K562 (cell line): ENCODE results near the gene RERG. TPM values are rescaled to one million over a fixed set of nuclear protein-coding genes. Genes with fewer than 3 reads are reported as not detected.

Experiments used
- ATAC-seq: fragments of 200-7000 bp; cut with Tn5 transposase; 3 replicates; pipeline ENCODE4 v1.9.1; 2020; ENCODE audit warnings: moderate library complexity
- BruUV-seq: library from RNA; stranded (reverse); fragments of 400-500 nt; replicated peaks from 2 replicates; lab custom pipeline; 2021; lab: Mats Ljungman, UMichigan
- CTCF ChIA-PET: fragments of 300-600 bp; formaldehyde crosslinking; extraction: SDS; loops from one replicate; lab custom pipeline; 2021; ENCODE audit warnings: low intra/inter-chr PET ratio; lab: Yijun Ruan, JAX
- POLR2A ChIA-PET: fragments of 300-600, 350-650 bp; sonication (Branson Sonifier 250); formaldehyde crosslinking; extraction: SDS; loops from one replicate; lab custom pipeline; 2021; ENCODE audit warnings: antibody characterized with exemption, inconsistent platforms; lab: Yijun Ruan, JAX
- DNase-seq, 4 experiments: peaks; one replicate each; pipeline versions ENCODE4 v3.0.0 to v3.0.0-alpha.2; 2011 to 2018; ENCODE audit warnings: low spot score in 3 of 4, mixed read lengths in 3 of 4; ENCODE audit errors: extremely low read depth in 1 of 4
- FAIRE-seq: peaks from 2 replicates; lab custom pipeline; 2011; peaks lifted over from hg19 to GRCh38; lab: Jason Lieb, UNC
- H2AFZ ChIP-seq: 2 replicates; pipeline ENCODE4 v1.6.0; 2011; ENCODE audit warnings: low read depth, low read length, control low read depth, inconsistent platforms
- H3K27ac ChIP-seq: fragments of 200-600 bp; 3 replicates; pipeline ENCODE4 v1.8.0; 2011; ENCODE audit warnings: low read depth, mild to moderate bottlenecking, control low read depth, inconsistent platforms, low read length, moderate library complexity, mixed read lengths; ENCODE audit errors: extremely low read depth
- H3K27me3 ChIP-seq, 2 experiments: fragments of 300-600 bp in 1 of 2; 2 replicates in 1 of 2; 3 replicates in 1 of 2; pipeline versions ENCODE4 v1.6.0 to v1.8.0; 2011; ENCODE audit warnings: inconsistent platforms in 2 of 2, low read length in 2 of 2, mild to moderate bottlenecking in 1 of 2, mixed read lengths in 1 of 2, moderate library complexity in 1 of 2; ENCODE audit not compliant: control insufficient read depth in 2 of 2, insufficient read depth in 2 of 2
- H3K36me3 ChIP-seq: fragments of 300-600 bp; 3 replicates; pipeline ENCODE4 v1.8.0; 2011; ENCODE audit warnings: mild to moderate bottlenecking, low read length, inconsistent platforms; ENCODE audit not compliant: control insufficient read depth, insufficient read depth
- H3K4me1 ChIP-seq, 2 experiments: fragments of 200-600 bp in 1 of 2; replicated peaks in 1 of 2; 2 replicates in 1 of 2; 3 replicates in 1 of 2; pipeline versions ENCODE4 v1.5.1 to v1.8.0; 2011; ENCODE audit warnings: inconsistent platforms in 2 of 2, low read length in 2 of 2, mild to moderate bottlenecking in 1 of 2, mixed read lengths in 1 of 2, moderate library complexity in 1 of 2; ENCODE audit not compliant: control insufficient read depth in 2 of 2, insufficient read depth in 2 of 2
- H3K4me2 ChIP-seq: 2 replicates; pipeline ENCODE4 v1.6.1; 2011; ENCODE audit warnings: low read length, control low read depth, inconsistent platforms, mixed read lengths; ENCODE audit not compliant: insufficient read depth
- H3K4me3 ChIP-seq: fragments of 200-600 bp; sonication (generic), shearing (Covaris generic); 2 replicates; pipeline ENCODE4 v1.5.1; 2016; ENCODE audit warnings: control low read depth, inconsistent platforms
- H3K79me2 ChIP-seq: fragments of 200-600 bp; 3 replicates; pipeline ENCODE4 v1.8.0; 2011; ENCODE audit warnings: low read length, inconsistent platforms; ENCODE audit not compliant: control insufficient read depth, insufficient read depth
- H3K9ac ChIP-seq, 2 experiments: 2 replicates each; pipeline versions ENCODE4 v1.6.0 to v1.6.1; 2011; ENCODE audit warnings: low read depth in 2 of 2, low read length in 2 of 2, control low read depth in 1 of 2, inconsistent platforms in 1 of 2, mild to moderate bottlenecking in 1 of 2, mixed read lengths in 1 of 2; ENCODE audit not compliant: insufficient read depth in 1 of 2
- H3K9me1 ChIP-seq: one replicate; pipeline ENCODE4 v1.6.0; 2011; ENCODE audit warnings: inconsistent platforms, mild to moderate bottlenecking, low read length, moderate library complexity; ENCODE audit not compliant: control insufficient read depth, insufficient read depth
- H3K9me3 ChIP-seq: replicated peaks from 2 replicates; pipeline ENCODE4 v1.5.1; 2011; ENCODE audit warnings: low read depth, low read length, inconsistent platforms; ENCODE audit not compliant: control insufficient read depth, insufficient read depth
- H4K20me1 ChIP-seq: replicated peaks from 2 replicates; pipeline ENCODE4 v1.6.1; 2011; ENCODE audit warnings: low read length, inconsistent platforms, mixed read lengths; ENCODE audit not compliant: control insufficient read depth, insufficient read depth
- CBX2 ChIP-seq: fragments of 200-600 bp; sonication (generic); IDR thresholded peaks from one replicate; pipeline ENCODE4 v1.6.1; 2012; ENCODE audit warnings: mild to moderate bottlenecking, low read length, inconsistent platforms; ENCODE audit not compliant: insufficient read depth, poor library complexity, severe bottlenecking
- DACH1 ChIP-seq: fragments of 450-650 bp; IDR thresholded peaks from 2 replicates; pipeline ENCODE4 v1.6.1; 2018; ENCODE audit not compliant: partially characterized antibody
- ELK1 ChIP-seq: sonication (generic); formaldehyde crosslinking; IDR thresholded peaks from 2 replicates; pipeline ENCODE4 v1.8.1; 2022; ENCODE audit warnings: missing genetic modification reagents
- ERF ChIP-seq: fragments of 450-650 bp; formaldehyde crosslinking; IDR thresholded peaks from 2 replicates; pipeline ENCODE4 v1.4.0; 2020; ENCODE audit warnings: mild to moderate bottlenecking, mixed read lengths
- KHSRP ChIP-seq: fragments of 450-650 bp; IDR thresholded peaks from 2 replicates; pipeline ENCODE4 v1.6.1; 2017
- MCM7 ChIP-seq, 2 experiments: fragments of 450-650 bp; IDR thresholded peaks; 2 replicates each; pipeline ENCODE4 v1.6.1; 2016 to 2018
- NFIX ChIP-seq: fragments of 250-450 bp; sonication (Bioruptor Pico); IDR thresholded peaks from 2 replicates; pipeline ENCODE4 v1.4.0; 2020; ENCODE audit warnings: low read depth, mild to moderate bottlenecking, moderate library complexity
- POLR2AphosphoS5 ChIP-seq: IDR thresholded peaks from 2 replicates; pipeline ENCODE4 v1.6.1; 2011; ENCODE audit warnings: mild to moderate bottlenecking, low read depth, low read length, moderate library complexity; ENCODE audit not compliant: control insufficient read depth, insufficient read depth
- SAFB ChIP-seq: fragments of 200-400 bp; formaldehyde crosslinking; IDR thresholded peaks from 2 replicates; pipeline ENCODE4 v1.6.1; 2017; ENCODE audit warnings: low read depth, low read length, borderline replicate concordance
- SRSF7 ChIP-seq: fragments of 200-400 bp; formaldehyde crosslinking; optimal IDR thresholded peaks from 2 replicates; pipeline ENCODE3; 2017; ENCODE audit warnings: mild to moderate bottlenecking, low read depth, low read length
- TAF7 ChIP-seq: fragments of 450-650 bp; IDR thresholded peaks from 2 replicates; pipeline ENCODE4 v1.6.1; 2016; ENCODE audit warnings: missing genetic modification characterization, missing compliant biosample characterization
- XRCC4 ChIP-seq: IDR thresholded peaks from one replicate; pipeline ENCODE4 v1.6.1; 2011; ENCODE audit not compliant: insufficient read depth, insufficient read length; ENCODE audit errors: extremely low read depth
- ZBTB43 ChIP-seq: sonication (generic); formaldehyde crosslinking; IDR thresholded peaks from 2 replicates; pipeline ENCODE4 v1.8.0; 2023; ENCODE audit warnings: mild to moderate bottlenecking, missing genetic modification reagents
- in situ Hi-C: fragments of 300-500 bp; cut with MboI; formaldehyde crosslinking; loops from 4 replicates; pipeline ENCODE4 v1.15.0; 2018; ENCODE audit warnings: inconsistent platforms, mixed read lengths
- intact Hi-C: fragments of 100-400 bp; cut with micrococcal nuclease; formaldehyde crosslinking; loops from 2 replicates; pipeline ENCODE4 v1.14.2; 2022
- polyA plus RNA-seq, 8 experiments: library from polyadenylated mRNA; depleted of rRNA in 4 of 8; stranded (reverse) in 5 of 8; unstranded in 3 of 8; fragments of >200 nt; fragmentation: Nextera tagmentation in 2 of 8; fragmentation: Illumina TruSeq in 1 of 8; extraction: Ambion mirVana in 2 of 8; extraction: Trizol in 1 of 8; gene quantifications; 2 replicates each; pipeline versions ENCODE4 v1.2.1 to v1.2.3, GENCODE V29; 2011 to 2014; ENCODE audit warnings: inconsistent platforms in 1 of 8, missing spikeins in 1 of 8
- total RNA-seq, 7 experiments: library from RNA; depleted of rRNA in 6 of 7; stranded (reverse); fragments of >200 nt in 6 of 7; fragmentation: Illumina TruSeq in 2 of 7; extraction: Trizol in 2 of 7; gene quantifications; 2 replicates each; pipeline versions ENCODE4 v1.2.1 to v1.2.3, GENCODE V29; 2011 to 2021; ENCODE audit warnings: low replicate concordance in 1 of 7
- TF ChIP-seq, protein P1 (sequence below): sonication (generic); formaldehyde crosslinking; IDR thresholded peaks from 2 replicates; pipeline ENCODE4 v1.8.0; 2022; ENCODE audit warnings: missing genetic modification reagents, mild to moderate bottlenecking, borderline replicate concordance
- TF ChIP-seq, protein P2 (sequence below): fragments of 450-650 bp; IDR thresholded peaks from 2 replicates; pipeline ENCODE4 v1.6.1; 2014; ENCODE audit warnings: low read depth, mild to moderate bottlenecking, moderate library complexity, borderline replicate concordance

Gene RERG
- total and polyA plus RNA-seq, 9 of the 15 experiments (the other 6 are each of a cell fraction or from before 2014, with no cell fraction given) = 2.2 to 7.3 (median 3.0) TPM

GRCh38 chr12:15205341-15206010 is 15.7 kb downstream of the RERG start (continued):
- no peak for TF ChIP-seq TAF7 (tag)
- no peak for TF ChIP-seq SRSF7
- TF ChIP-seq XRCC4 = no peak
- no peak for TF ChIP-seq POLR2AphosphoS5
- TF ChIP-seq CBX2 = no peak
- no peak for TF ChIP-seq KHSRP
- TF ChIP-seq, all 486 proteins: peak for 0

- Histone ChIP-seq H2AFZ (no peak overlapping the region), H3K4me3 (no peak overlapping the region), H3K4me2 (no peak overlapping the region), H3K79me2 (no peaks in the 10 kb centered on the region), H3K4me1 (no peaks in the 10 kb centered on the region), H3K36me3 (no peaks in the 10 kb centered on the region), H4K20me1 (no peaks in the 10 kb centered on the region), H3K9me3 (no peaks in the 10 kb centered on the region), H3K27me3 (no peaks in the 10 kb centered on the region), H3K9ac (no peak overlapping the region), H3K27ac (no peak overlapping the region), H3K9me1 (no peaks in the 10 kb centered on the region)
- TF ChIP-seq, protein P1, sequence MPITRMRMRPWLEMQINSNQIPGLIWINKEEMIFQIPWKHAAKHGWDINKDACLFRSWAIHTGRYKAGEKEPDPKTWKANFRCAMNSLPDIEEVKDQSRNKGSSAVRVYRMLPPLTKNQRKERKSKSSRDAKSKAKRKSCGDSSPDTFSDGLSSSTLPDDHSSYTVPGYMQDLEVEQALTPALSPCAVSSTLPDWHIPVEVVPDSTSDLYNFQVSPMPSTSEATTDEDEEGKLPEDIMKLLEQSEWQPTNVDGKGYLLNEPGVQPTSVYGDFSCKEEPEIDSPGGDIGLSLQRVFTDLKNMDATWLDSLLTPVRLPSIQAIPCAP = no peak
- no peak for TF ChIP-seq ZBTB43
- peak; percentile 88 for TF ChIP-seq DACH1
- TF ChIP-seq SAFB = peak; percentile 80; the same call in 1 of the 2 replicates
- TF ChIP-seq ELK1 (CRISPR knock-in tag) = no peak
- 0 out of 4 replicates have a peak, but pooled peaks of 1 of the 2 experiments have one; percentile 11 for TF ChIP-seq MCM7 (IDR thresholded peaks at IDR 0.05)
- no peak for TF ChIP-seq ERF (CRISPR knock-in tag)
- TF ChIP-seq, protein P2, sequence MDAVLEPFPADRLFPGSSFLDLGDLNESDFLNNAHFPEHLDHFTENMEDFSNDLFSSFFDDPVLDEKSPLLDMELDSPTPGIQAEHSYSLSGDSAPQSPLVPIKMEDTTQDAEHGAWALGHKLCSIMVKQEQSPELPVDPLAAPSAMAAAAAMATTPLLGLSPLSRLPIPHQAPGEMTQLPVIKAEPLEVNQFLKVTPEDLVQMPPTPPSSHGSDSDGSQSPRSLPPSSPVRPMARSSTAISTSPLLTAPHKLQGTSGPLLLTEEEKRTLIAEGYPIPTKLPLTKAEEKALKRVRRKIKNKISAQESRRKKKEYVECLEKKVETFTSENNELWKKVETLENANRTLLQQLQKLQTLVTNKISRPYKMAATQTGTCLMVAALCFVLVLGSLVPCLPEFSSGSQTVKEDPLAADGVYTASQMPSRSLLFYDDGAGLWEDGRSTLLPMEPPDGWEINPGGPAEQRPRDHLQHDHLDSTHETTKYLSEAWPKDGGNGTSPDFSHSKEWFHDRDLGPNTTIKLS = no peak
- TF ChIP-seq NFIX (CRISPR knock-in tag) = no peak
- BruUV-seq = no TSS peak
- in situ Hi-C loops (no loop called here), intact Hi-C loops (no loop called here)
- DNase-seq (no peak), FAIRE-seq (no peak), ATAC-seq (no peak)
- POLR2A ChIA-PET = no interaction called here
- CTCF ChIA-PET = no interaction called here
Observed at GRCh38 chr12:15201456-15201855, 19.8 kb downstream of the RERG start.
